Measurements from ENCODE around the gene PWWP2A.

DNA sequence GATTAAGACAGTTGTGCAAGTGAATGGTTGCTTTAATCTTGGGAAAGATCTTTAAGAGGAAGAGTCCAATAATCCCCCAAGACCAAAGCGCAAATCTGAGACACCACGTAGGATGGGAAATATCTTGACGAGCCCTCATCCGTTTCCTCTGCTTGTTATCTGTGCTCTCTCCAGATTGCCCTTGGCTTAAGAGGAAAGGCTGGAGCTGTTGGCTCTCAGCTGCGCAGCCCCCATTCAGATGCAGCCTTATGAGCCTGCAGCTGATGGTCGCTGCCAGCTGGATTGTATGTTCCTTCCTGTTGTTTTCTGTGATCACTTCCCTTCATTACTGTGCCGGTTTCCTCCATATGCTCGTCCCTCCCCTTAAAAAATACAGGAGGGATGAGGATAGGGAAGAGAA, 47.7 kb downstream of the PWWP2A start:
- TF ChIP-seq, protein P1, sequence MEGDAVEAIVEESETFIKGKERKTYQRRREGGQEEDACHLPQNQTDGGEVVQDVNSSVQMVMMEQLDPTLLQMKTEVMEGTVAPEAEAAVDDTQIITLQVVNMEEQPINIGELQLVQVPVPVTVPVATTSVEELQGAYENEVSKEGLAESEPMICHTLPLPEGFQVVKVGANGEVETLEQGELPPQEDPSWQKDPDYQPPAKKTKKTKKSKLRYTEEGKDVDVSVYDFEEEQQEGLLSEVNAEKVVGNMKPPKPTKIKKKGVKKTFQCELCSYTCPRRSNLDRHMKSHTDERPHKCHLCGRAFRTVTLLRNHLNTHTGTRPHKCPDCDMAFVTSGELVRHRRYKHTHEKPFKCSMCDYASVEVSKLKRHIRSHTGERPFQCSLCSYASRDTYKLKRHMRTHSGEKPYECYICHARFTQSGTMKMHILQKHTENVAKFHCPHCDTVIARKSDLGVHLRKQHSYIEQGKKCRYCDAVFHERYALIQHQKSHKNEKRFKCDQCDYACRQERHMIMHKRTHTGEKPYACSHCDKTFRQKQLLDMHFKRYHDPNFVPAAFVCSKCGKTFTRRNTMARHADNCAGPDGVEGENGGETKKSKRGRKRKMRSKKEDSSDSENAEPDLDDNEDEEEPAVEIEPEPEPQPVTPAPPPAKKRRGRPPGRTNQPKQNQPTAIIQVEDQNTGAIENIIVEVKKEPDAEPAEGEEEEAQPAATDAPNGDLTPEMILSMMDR (IDR thresholded peaks at IDR 0.05; ENCODE audit: low read length), result no peak
- TF ChIP-seq EZH2 (IDR thresholded peaks at IDR 0.05; ENCODE audit: borderline replicate concordance, low read length), result no peak
